CD4-positive, alpha-beta T cell treated with Interleukin-6 for 4 hours (primary cell): ENCODE data around the gene PLXNB2.

Experiments
- DNase-seq: peaks from one replicate; pipeline ENCODE4 v3.0.0-alpha.2; 2020; ENCODE audit warnings: mixed read lengths

PLXNB2 gene

GRCh38 chr22:50261615-50262459 lies 45.6 kb downstream of the PLXNB2 start, which contains the start of gene MAPK12:
TSS of gene MAPK12 (minus strand) at chr22:50261683. CDS start at chr22:50261509, 174 bp downstream.
- no peak for DNase-seq

GRCh38 chr22:50260801-50261614 lies 46.4 kb downstream of the PLXNB2 start:
- DNase-seq: no peak

GRCh38 chr22:50260434-50260800 lies 47.0 kb downstream of the PLXNB2 start:
- no peak for DNase-seq

GRCh38 chr22:50259302-50259701 lies 48.1 kb downstream of the PLXNB2 start:
- DNase-seq: no peak

DNA sequence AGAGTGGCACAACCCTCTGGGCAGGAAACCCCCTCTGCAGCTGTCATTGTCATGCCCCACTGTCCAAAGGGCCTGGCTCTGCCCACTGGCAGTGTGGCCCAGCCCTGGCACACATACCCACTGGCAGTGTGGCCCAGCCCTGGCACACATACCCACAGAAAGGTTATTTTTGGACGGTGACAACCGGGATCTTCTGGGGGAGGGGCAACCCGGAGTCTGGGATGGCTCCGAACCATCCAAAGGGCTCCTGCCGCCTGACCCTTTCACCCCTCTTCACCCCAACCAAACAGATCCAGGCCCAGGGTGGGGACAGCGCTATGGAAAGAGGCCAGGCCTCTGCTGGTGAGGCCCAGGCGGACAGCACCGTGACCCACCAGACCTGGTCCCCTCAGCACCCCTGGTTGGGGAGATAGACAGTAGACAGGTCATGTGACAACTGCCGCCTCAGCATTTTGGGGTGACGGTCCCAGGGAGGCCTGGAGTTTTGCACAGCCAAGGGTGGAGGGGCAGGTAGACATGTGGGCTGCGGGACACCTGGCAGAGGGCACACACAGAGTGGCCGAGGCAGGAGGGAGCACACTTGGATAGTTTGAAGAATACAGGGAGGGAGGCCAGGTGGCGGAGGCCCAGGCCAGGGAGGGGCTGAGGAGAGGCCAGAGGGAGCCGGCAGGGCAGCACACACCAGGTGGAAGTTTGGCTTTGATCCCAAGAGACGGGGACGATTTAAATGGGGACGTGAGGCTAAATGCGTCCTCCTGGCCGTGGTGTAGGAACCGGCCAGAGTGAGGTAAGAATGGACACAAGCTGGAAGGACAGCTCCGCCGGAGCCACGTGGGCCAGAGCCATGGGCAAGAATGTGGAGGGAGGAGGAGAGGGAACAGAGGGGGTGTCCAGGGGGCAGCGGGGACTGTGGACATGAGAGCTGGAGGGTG lies 48.8 kb downstream of the PLXNB2 start:
- no peak for DNase-seq

- no peak for DNase-seq
Observed at GRCh38 chr22:50257451-50258360, 49.7 kb downstream of the PLXNB2 start.

DNA sequence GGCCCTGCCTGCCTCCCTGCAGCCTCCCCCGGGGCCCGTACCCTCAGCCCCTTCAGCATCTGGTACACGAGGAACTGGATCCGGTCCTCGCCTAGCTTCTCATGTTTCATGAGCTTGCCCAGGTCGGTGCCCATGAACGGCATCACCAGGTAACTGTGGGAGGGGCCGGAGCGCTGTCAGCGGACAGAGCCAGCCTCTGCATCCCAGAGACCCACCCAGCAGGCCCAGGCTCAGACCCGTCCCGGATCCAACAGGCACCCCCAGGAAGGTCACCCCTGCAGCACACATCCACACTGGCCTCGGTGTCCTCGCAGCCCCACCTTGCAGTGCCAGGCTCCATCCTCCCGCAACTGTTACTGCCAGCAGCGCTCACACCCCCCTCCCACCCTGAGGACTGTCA lies 50.4 kb downstream of the PLXNB2 start:
- DNase-seq: no peak

DNA sequence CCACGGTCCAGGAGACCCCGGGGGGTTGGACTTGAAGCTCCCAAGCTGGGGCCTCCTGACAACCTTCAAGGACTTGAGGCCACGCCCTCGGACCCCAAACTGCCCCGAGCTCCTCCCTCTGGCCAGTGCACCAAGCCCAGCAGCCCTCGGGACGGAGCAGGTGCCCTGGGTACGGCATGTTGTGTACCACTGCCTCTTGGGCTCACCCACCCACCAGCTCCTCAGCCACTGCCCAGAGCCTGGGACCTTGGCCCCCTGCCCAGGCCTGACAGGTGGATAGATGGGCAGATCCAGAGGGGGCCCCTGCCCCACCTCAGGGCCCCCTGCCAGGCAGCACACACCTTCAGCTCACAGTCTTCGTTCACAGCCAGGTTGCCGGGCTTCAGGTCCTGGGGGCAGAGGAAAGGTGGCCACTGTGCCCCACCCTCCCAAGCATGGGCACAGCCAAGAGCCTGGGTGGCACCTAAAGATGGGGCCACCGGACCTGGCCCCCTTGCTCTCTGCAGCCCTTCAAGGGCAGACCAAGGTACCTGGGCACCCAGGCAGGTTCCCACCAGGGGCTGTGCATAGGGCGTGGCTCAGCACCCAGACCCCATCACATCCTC lies 51.1 kb downstream of the PLXNB2 start:
- DNase-seq: no peak

DNA sequence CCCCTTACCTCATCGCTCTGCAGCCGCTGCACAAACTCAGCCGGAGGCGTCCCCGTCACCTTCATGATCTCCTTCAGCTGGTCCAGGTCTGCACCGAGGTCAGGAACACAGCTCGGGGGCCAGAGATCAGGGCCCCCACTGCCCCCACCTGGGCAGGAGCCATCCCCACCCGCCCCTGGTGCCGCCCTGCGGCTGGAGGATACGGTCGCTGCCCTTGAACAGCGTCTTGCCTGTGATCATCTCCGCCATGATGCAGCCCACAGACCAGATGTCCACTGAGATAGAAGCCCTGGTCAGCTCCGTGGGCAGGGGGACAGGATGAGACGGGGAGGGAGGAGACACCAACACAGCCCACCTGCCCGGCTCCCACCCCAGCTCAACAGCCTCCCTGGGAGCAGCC lies 51.8 kb downstream of the PLXNB2 start:
- no peak for DNase-seq

- DNase-seq: no peak
Observed at GRCh38 chr22:50255099-50255498, 52.3 kb downstream of the PLXNB2 start.

DNA sequence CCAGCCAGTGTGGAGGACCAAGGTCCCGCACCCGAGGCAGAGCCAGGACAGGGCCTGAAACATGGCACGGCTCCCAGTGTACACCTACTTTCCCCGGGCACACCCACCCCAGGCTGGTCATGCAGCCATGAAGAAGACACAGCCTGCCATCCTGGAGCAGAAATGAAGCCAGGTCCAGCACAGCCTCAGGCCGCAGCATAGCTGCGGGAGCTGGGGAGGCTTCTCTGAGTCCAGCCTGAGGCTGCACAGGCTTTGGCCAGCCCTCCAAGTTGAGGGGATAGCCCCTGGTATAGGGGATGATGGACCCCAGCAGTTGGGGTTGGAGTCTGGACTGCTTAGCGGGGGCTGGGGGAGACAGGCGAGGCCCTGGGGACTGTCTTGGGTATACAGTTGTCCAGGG lies 53.5 kb downstream of the PLXNB2 start:
- no peak for DNase-seq

GRCh38 chr22:50253046-50253915 lies 54.2 kb downstream of the PLXNB2 start:
- no peak for DNase-seq

DNA sequence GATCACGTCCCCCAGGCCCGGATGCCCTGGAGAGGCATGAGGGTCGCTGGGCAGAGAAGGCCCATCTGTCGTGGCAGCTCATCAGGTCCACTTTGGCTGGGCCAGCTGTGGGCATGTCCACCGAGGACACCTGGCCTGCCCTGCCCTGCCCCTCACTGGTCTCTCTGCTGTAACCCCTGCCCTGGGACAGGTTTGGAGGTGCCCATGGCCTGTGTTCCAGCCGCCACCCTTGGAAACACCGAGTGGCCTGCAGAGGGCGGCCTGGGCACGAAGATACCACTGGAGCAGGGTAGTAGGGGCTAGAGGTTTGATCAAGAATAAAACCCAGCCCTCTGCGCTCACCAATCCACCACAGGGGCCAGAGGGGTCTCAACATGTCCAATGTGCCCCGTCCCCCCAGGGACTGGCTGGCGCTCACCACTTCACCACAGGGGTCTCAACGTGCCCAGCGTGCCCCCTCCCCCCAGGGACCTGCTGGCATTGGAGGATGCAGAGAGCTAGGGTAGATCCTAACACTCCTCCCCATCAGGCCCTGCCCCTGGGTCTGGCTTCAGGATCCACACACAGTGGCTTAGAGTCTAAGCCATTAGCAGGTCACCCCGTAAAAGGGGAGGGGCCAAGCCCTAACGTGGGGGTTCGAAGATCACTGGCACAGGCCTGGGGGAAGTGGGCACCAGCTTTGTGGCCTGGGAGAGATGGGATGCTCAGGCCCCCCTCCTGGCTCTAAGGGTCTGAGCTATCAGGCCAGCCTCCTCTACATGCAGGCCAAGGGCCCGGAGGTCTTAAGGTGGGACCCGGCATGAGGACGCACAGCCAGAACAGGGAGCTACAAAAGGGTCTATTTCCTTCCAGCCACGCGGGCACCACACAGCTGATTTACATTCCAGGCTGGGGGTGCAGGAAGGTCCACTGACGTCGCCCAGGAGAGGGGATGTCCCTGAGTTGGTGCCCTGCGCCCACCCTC lies 55.1 kb downstream of the PLXNB2 start:
- peak; percentile 80 for DNase-seq

DNA sequence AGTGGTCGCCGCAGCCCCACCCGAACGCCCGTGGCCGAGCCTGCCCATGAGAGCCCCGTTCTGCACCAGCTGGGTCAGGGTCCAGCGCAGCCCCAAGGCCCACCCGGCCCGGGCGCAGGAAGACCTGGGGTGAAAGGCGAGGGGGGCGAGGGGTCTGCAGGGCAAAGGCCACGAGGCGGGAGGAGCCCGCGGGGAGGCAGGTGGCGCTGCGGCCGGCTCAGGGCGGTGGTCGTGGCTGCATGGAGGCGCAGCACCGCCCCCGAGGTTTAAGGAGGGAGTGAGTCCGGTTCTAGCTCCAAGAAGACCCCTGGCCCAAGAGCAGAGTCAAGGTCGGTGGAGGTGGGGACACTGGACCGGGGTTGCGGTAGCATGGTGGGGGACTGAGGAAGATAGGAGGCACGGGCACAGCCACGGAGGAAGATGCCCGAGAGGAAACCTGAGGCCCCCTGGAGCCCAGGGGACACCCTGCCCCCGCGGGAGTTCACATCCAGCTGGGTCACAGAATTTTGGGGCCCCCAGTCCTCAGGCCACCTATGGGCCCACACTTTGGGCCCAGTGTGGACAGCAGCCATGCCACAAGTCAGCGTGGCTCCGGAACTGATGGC lies 55.9 kb downstream of the PLXNB2 start:
- no peak for DNase-seq

DNA sequence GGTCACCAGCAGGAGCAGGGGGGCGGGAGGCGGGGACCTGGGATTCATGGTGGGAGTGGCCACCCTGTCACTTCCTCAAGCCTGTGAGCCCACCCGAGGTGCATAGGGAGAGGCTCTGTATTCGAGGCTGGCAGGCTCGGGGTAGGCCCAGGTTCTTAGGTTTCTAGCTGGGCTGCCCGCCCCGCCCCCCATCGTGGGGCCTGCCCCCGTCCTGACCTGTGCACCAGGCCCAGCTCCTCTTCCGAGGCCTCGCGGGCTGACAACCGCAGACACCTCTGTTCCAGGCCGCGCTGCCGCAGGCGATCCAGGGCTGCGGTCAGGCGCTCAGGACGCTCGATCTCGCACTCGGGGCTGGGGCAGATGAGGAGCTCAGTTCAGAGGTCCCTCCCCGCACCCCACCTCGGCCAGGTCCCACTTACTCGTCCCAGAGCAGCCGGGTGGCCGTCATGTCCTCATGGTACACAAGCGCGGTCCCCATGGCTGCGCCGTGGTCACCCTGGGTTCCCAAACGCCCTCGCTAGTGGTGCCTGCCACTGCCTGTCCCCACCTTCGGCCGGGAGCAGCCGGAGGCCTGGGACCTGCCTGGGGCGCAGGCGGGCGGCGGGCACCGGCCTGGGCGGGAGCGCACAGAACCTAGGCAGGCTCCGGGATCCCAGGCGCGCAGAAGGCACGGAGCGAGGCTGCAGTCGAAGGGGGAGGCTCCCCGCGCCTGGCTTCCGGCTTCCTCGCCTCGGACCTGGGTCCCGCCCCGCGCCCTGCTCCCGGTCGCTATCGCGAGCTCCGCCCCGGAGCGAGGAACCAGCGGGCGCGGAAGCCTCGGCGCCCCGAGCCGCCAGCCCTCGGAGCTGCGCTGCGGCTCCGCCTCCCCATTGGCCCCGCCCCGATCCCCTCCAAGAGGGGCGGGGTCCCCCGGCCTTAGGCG lies 56.6 kb downstream of the PLXNB2 start, which contains the start of gene HDAC10:
TSS of gene HDAC10 (minus strand) at position 711 of the 922 bp plus-strand sequence. CDS start at position 478, 233 bp downstream.
- peak; percentile 90 for DNase-seq

- no peak for DNase-seq
Observed at GRCh38 chr22:50250249-50250554, 57.2 kb downstream of the PLXNB2 start.
